NCI-H146 treated with DMSO at 0.1 percent for 48 hours (cell line): ENCODE data around the gene PGS1.

Experiments
- DNase-seq: peaks from one replicate; lab custom pipeline; 2025; ENCODE audit not compliant: unreplicated experiment; lab: John Stamatoyannopoulos, UW

PGS1 gene

GRCh38 chr17:78423961-78424675 is 45.7 kb downstream of the PGS1 start:
- DNase-seq, result no peak

GRCh38 chr17:78425429-78425828 is 47.0 kb downstream of the PGS1 start:
- DNase-seq, result no peak

GRCh38 chr17:78426293-78426879 is 47.9 kb downstream of the PGS1 start:
- no peak for DNase-seq

GRCh38 chr17:78427140-78427539 is 48.7 kb downstream of the PGS1 start:
- no peak for DNase-seq

- DNase-seq, result no peak
Observed at GRCh38 chr17:78428025-78428575, 49.7 kb downstream of the PGS1 start.

- DNase-seq, result no peak
Observed at GRCh38 chr17:78428836-78429617, 50.6 kb downstream of the PGS1 start.

- no peak for DNase-seq
Observed at GRCh38 chr17:78429618-78429995, 51.2 kb downstream of the PGS1 start.

- no peak for DNase-seq
Observed at GRCh38 chr17:78430892-78431691, 52.6 kb downstream of the PGS1 start.

GRCh38 chr17:78431692-78431958 is 53.2 kb downstream of the PGS1 start:
- DNase-seq, result no peak

GRCh38 chr17:78432226-78433012 is 54.0 kb downstream of the PGS1 start:
- DNase-seq, result no peak

GRCh38 chr17:78433013-78433727 is 54.7 kb downstream of the PGS1 start:
- no peak for DNase-seq

- DNase-seq, result no peak
Observed at GRCh38 chr17:78433780-78434335, 55.4 kb downstream of the PGS1 start.

- no peak for DNase-seq
Observed at GRCh38 chr17:78434455-78435329, 56.2 kb downstream of the PGS1 start.

GRCh38 chr17:78435330-78436005 is 57.0 kb downstream of the PGS1 start:
- no peak for DNase-seq

GRCh38 chr17:78437508-78438169 is 59.2 kb downstream of the PGS1 start:
- DNase-seq, result no peak

- DNase-seq, result no peak
Observed at GRCh38 chr17:78438271-78438691, 59.8 kb downstream of the PGS1 start.

- DNase-seq, result no peak
Observed at GRCh38 chr17:78438694-78439325, 60.4 kb downstream of the PGS1 start.
